IPS-18c (cell line): ENCODE results near the gene REXO5.

Experiments
- H3K4me3 ChIP-seq: 2 replicates; pipeline ENCODE4 v1.7.0; 2013; ENCODE audit warnings: low read depth, mild to moderate bottlenecking, low read length, moderate library complexity; ENCODE audit not compliant: insufficient read depth
- H3K9me3 ChIP-seq: one replicate; pipeline ENCODE4 v1.6.1; 2013; ENCODE audit warnings: mild to moderate bottlenecking, low read length, moderate library complexity; ENCODE audit not compliant: control insufficient read depth, insufficient read depth

REXO5 gene

GRCh38 chr16:20829536-20829935 lies 23.2 kb downstream of the REXO5 start:
- no peak overlapping the region for H3K4me3 ChIP-seq

GRCh38 chr16:20830372-20830771 lies 24.0 kb downstream of the REXO5 start:
- no peak overlapping the region for H3K4me3 ChIP-seq
- no peaks in the 10 kb centered on the region for H3K9me3 ChIP-seq

More at GRCh38 chr16:20829536-20829935, 23.2 kb downstream of the REXO5 start:
- H3K9me3 ChIP-seq: no peaks in the 10 kb centered on the region

GRCh38 chr16:20833086-20833485 lies 26.8 kb downstream of the REXO5 start:
- Histone ChIP-seq H3K9me3 (no peaks in the 10 kb centered on the region), H3K4me3 (no peak overlapping the region)

- Histone ChIP-seq H3K9me3 (peaks cover 2% of the 10 kb centered on the region), H3K4me3 (no peak overlapping the region)
These were observed 31.9 kb downstream of the REXO5 start for GRCh38 chr16:20838240-20838639.

GRCh38 chr16:20839504-20839903 lies 33.2 kb downstream of the REXO5 start:
- H3K4me3 ChIP-seq: no peak overlapping the region
- peaks cover 2% of the 10 kb centered on the region for H3K9me3 ChIP-seq

- Histone ChIP-seq H3K9me3 (peaks cover 2% of the 10 kb centered on the region), H3K4me3 (no peak overlapping the region)
These were observed 37.7 kb downstream of the REXO5 start for GRCh38 chr16:20844054-20844453.

GRCh38 chr16:20844588-20844987 lies 38.3 kb downstream of the REXO5 start:
- Histone ChIP-seq H3K4me3 (no peak overlapping the region), H3K9me3 (peaks cover 2% of the 10 kb centered on the region)

GRCh38 chr16:20846030-20846429 lies 39.7 kb downstream of the REXO5 start:
- peaks cover 2% of the 10 kb centered on the region for H3K9me3 ChIP-seq
- H3K4me3 ChIP-seq: no peak overlapping the region

GRCh38 chr16:20846551-20846950 lies 40.2 kb downstream of the REXO5 start:
- Histone ChIP-seq H3K9me3 (peaks cover 2% of the 10 kb centered on the region), H3K4me3 (no peak overlapping the region)

GRCh38 chr16:20847550-20847949 lies 41.2 kb downstream of the REXO5 start:
- no peaks in the 10 kb centered on the region for H3K9me3 ChIP-seq

GRCh38 chr16:20849589-20850390 lies 43.5 kb downstream of the REXO5 start:
- no peaks in the 10 kb centered on the region for H3K9me3 ChIP-seq
- no peak overlapping the region for H3K4me3 ChIP-seq

More at GRCh38 chr16:20847550-20847949, 41.2 kb downstream of the REXO5 start:
- no peak overlapping the region for H3K4me3 ChIP-seq

GRCh38 chr16:20850981-20851380 lies 44.7 kb downstream of the REXO5 start:
- H3K4me3 ChIP-seq: no peak overlapping the region
- no peaks in the 10 kb centered on the region for H3K9me3 ChIP-seq

GRCh38 chr16:20851601-20852000 lies 45.3 kb downstream of the REXO5 start:
- Histone ChIP-seq H3K9me3 (no peaks in the 10 kb centered on the region), H3K4me3 (no peak overlapping the region)

- no peak overlapping the region for H3K4me3 ChIP-seq
- H3K9me3 ChIP-seq: no peaks in the 10 kb centered on the region
These were observed 46.8 kb downstream of the REXO5 start for GRCh38 chr16:20853143-20853542.

GRCh38 chr16:20853981-20854620 lies 47.8 kb downstream of the REXO5 start:
- Histone ChIP-seq H3K4me3 (no peak overlapping the region), H3K9me3 (no peaks in the 10 kb centered on the region)

- no peak overlapping the region for H3K4me3 ChIP-seq
These were observed 48.6 kb downstream of the REXO5 start for GRCh38 chr16:20854963-20855362.

GRCh38 chr16:20857281-20857680 lies 51.0 kb downstream of the REXO5 start:
- H3K9me3 ChIP-seq: no peaks in the 10 kb centered on the region

More at GRCh38 chr16:20854963-20855362, 48.6 kb downstream of the REXO5 start:
- H3K9me3 ChIP-seq: no peaks in the 10 kb centered on the region

GRCh38 chr16:20859229-20859628 lies 52.9 kb downstream of the REXO5 start:
- Histone ChIP-seq H3K4me3 (no peak overlapping the region), H3K9me3 (no peaks in the 10 kb centered on the region)

More at GRCh38 chr16:20857281-20857680, 51.0 kb downstream of the REXO5 start:
- H3K4me3 ChIP-seq: no peak overlapping the region
